Calu3 (cell line): ENCODE measurements around the gene RNF19B. TPM values are rescaled to one million over a fixed set of nuclear protein-coding genes. Genes with fewer than 3 reads are reported as not detected.

Experiments used
- BruUV-seq: library from RNA; stranded (reverse); fragments of 400-500 nt; replicated peaks from 2 replicates; lab custom pipeline; 2021; lab: Mats Ljungman, UMichigan
- CTCF ChIA-PET: fragments of 300-600 bp; sonication (Branson Sonifier 250); formaldehyde crosslinking; loops from one replicate; lab custom pipeline; 2022; ENCODE audit warnings: antibody characterized with exemption; lab: Charles Lee
- DNase-seq: peaks from one replicate; pipeline ENCODE4 v3.0.0; 2022
- H3K27ac Mint-ChIP-seq: one replicate; pipeline ENCODE4 v1.8.0; 2022; ENCODE audit warnings: mixed read lengths; ENCODE audit not compliant: unreplicated experiment
- H3K27me3 Mint-ChIP-seq: one replicate; pipeline ENCODE4 v1.8.0; 2022; ENCODE audit warnings: mixed read lengths; ENCODE audit not compliant: unreplicated experiment
- H3K36me3 Mint-ChIP-seq: one replicate; pipeline ENCODE4 v1.8.0; 2022; ENCODE audit warnings: mild to moderate bottlenecking, moderate library complexity, mixed read lengths; ENCODE audit not compliant: insufficient read depth, unreplicated experiment
- H3K4me1 Mint-ChIP-seq: one replicate; pipeline ENCODE4 v1.8.0; 2022; ENCODE audit warnings: mild to moderate bottlenecking, low read depth, mixed read lengths; ENCODE audit not compliant: unreplicated experiment
- H3K4me3 Mint-ChIP-seq: one replicate; pipeline ENCODE4 v1.8.0; 2022; ENCODE audit warnings: mild to moderate bottlenecking, low read depth, moderate library complexity, mixed read lengths; ENCODE audit not compliant: unreplicated experiment
- H3K9me3 Mint-ChIP-seq: one replicate; pipeline ENCODE4 v1.8.0; 2022; ENCODE audit warnings: low read depth, mixed read lengths; ENCODE audit not compliant: unreplicated experiment
- CTCF ChIP-seq: fragments of 200-600 bp; IDR thresholded peaks from one replicate; pipeline ENCODE4 v1.8.0; 2022; ENCODE audit warnings: antibody characterized with exemption; ENCODE audit not compliant: unreplicated experiment
- intact Hi-C: fragments of 100-400 bp; cut with micrococcal nuclease; formaldehyde crosslinking; loops from one replicate; pipeline ENCODE4 v1.10.0; 2022; ENCODE audit not compliant: unreplicated experiment
- total RNA-seq: library from RNA; stranded (reverse); gene quantifications from 2 replicates; pipeline ENCODE4 v1.2.3, GENCODE V29; 2022

The RNF19B gene
- total RNA-seq, 1 experiment from 2014 or later, result 21.5 TPM

GRCh38 chr1:32889731-32890278 is 74.8 kb downstream of the RNF19B start:
- no peak overlapping the region for H3K4me3 Mint-ChIP-seq

GRCh38 chr1:32888677-32889420 is 75.8 kb downstream of the RNF19B start:
- BruUV-seq, result no TSS peak
- TF ChIP-seq CTCF, result no peak
- CTCF ChIA-PET, result no interaction called here
- H3K4me1 Mint-ChIP-seq, result peaks cover 24% of the 10 kb centered on the region
- no peaks in the 10 kb centered on the region for H3K9me3 Mint-ChIP-seq
- intact Hi-C loops, result no loop called here
- DNase-seq, result no peak
- peaks cover 28% of the 10 kb centered on the region for H3K36me3 Mint-ChIP-seq
- H3K27me3 Mint-ChIP-seq, result peaks cover 99% of the 10 kb centered on the region
- H3K27ac Mint-ChIP-seq, result no peak overlapping the region
- H3K4me3 Mint-ChIP-seq, result no peak overlapping the region

More at GRCh38 chr1:32889731-32890278, 74.8 kb downstream of the RNF19B start:
- DNase-seq, result no peak
- Mint-ChIP-seq H3K9me3 (no peaks in the 10 kb centered on the region), H3K27me3 (peaks cover 89% of the 10 kb centered on the region), H3K27ac (no peak overlapping the region), H3K36me3 (peaks cover 29% of the 10 kb centered on the region), H3K4me1 (peaks cover 21% of the 10 kb centered on the region)
- no TSS peak for BruUV-seq
- no peak for TF ChIP-seq CTCF
- intact Hi-C loops, result no loop called here
- CTCF ChIA-PET, result interaction anchor here (0.8 kb wide), 1 partner anchor 165 kb away, joined by 3 read pairs; no protein-coding TSS in a partner anchor

- H3K27me3 Mint-ChIP-seq, result peaks cover 100% of the 10 kb centered on the region
- peaks cover 27% of the 10 kb centered on the region for H3K4me1 Mint-ChIP-seq
- H3K9me3 Mint-ChIP-seq, result no peaks in the 10 kb centered on the region
- H3K36me3 Mint-ChIP-seq, result peaks cover 26% of the 10 kb centered on the region
- TF ChIP-seq CTCF, result no peak
- H3K27ac Mint-ChIP-seq, result no peak overlapping the region
- intact Hi-C loops, result no loop called here
- DNase-seq, result no peak
- no peak overlapping the region for H3K4me3 Mint-ChIP-seq
- CTCF ChIA-PET, result no interaction called here
- BruUV-seq, result no TSS peak
Observed at GRCh38 chr1:32888134-32888533, 76.5 kb downstream of the RNF19B start.

GRCh38 chr1:32887623-32888022 is 77.0 kb downstream of the RNF19B start:
- no TSS peak for BruUV-seq
- DNase-seq, result no peak
- Mint-ChIP-seq H3K36me3 (peaks cover 23% of the 10 kb centered on the region), H3K4me1 (peaks cover 25% of the 10 kb centered on the region), H3K9me3 (no peaks in the 10 kb centered on the region), H3K27ac (no peak overlapping the region), H3K27me3 (peaks cover 96% of the 10 kb centered on the region), H3K4me3 (no peak overlapping the region)
- intact Hi-C loops, result no loop called here
- CTCF ChIA-PET, result no interaction called here
- no peak for TF ChIP-seq CTCF
